OCI-LY7 (cell line): ENCODE measurements around the gene ALDH1B1.

ENCODE experiments used
- EZH2phosphoT487 ChIP-seq: fragments of 200-600 bp; sonication (generic); IDR thresholded peaks from 2 replicates; pipeline ENCODE4 v1.6.1; 2018; ENCODE audit warnings: low read depth, borderline replicate concordance, mild to moderate bottlenecking, mixed run types, antibody characterized with exemption, low read length, moderate library complexity, mixed read lengths
- TF ChIP-seq, protein P1 (sequence below): fragments of 200-600 bp; sonication (generic); conservative IDR thresholded peaks from 2 replicates; pipeline ENCODE4 v1.5.1; 2014; ENCODE audit warnings: mild to moderate bottlenecking, antibody characterized with exemption, low read length, moderate library complexity, mixed read lengths

DNA sequence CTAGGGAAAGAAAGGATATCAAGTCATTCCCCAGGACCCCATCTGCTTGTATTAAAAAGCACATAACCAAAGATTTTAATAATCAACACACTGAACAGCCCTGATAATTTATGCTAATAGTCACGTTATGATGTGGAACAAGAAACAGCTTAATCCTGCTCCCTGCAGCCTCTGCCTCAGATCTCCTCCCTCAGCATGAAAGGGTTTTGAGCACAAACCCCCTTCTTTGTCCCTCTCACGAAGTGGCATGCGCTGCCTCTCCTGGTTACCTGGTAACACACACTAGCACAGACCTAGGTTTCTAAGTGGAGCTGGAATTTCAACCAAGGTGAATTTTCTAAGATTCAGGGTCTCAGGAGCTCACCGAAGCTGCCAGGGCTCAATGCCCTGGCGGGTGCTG, 26.7 kb downstream of the ALDH1B1 start:
- TF ChIP-seq EZH2phosphoT487 = no peak
- TF ChIP-seq, protein P1, sequence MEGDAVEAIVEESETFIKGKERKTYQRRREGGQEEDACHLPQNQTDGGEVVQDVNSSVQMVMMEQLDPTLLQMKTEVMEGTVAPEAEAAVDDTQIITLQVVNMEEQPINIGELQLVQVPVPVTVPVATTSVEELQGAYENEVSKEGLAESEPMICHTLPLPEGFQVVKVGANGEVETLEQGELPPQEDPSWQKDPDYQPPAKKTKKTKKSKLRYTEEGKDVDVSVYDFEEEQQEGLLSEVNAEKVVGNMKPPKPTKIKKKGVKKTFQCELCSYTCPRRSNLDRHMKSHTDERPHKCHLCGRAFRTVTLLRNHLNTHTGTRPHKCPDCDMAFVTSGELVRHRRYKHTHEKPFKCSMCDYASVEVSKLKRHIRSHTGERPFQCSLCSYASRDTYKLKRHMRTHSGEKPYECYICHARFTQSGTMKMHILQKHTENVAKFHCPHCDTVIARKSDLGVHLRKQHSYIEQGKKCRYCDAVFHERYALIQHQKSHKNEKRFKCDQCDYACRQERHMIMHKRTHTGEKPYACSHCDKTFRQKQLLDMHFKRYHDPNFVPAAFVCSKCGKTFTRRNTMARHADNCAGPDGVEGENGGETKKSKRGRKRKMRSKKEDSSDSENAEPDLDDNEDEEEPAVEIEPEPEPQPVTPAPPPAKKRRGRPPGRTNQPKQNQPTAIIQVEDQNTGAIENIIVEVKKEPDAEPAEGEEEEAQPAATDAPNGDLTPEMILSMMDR = no peak
